SU-DHL-6 (cell line): ENCODE data around the gene STIMATE.

Experiments used
- H2AFZ ChIP-seq: fragments of 200-600 bp; sonication (generic); 2 replicates; pipeline ENCODE4 v1.6.1; 2014; ENCODE audit warnings: low read depth, mild to moderate bottlenecking, moderate library complexity, mixed read lengths, antibody characterized with exemption, low read length; ENCODE audit not compliant: severe bottlenecking
- H3F3A ChIP-seq: fragments of 200-600 bp; shearing (Covaris generic); 2 replicates; pipeline ENCODE4 v1.6.0; 2016; ENCODE audit warnings: antibody characterized with exemption, mild to moderate bottlenecking; ENCODE audit not compliant: insufficient read depth
- H3K27ac ChIP-seq: fragments of 200-600 bp; sonication (generic); 2 replicates; pipeline ENCODE4 v1.5.1; 2016; ENCODE audit warnings: low read depth, mild to moderate bottlenecking, low read length, moderate library complexity, mixed read lengths
- H3K27me3 ChIP-seq: fragments of 200-600 bp; sonication (generic), shearing (Covaris generic); 2 replicates; pipeline ENCODE4 v1.6.0; 2014; ENCODE audit warnings: mild to moderate bottlenecking, low read length
- H3K36me3 ChIP-seq: fragments of 200-600 bp; sonication (generic); 2 replicates; pipeline ENCODE4 v1.6.1; 2014; ENCODE audit warnings: mild to moderate bottlenecking, low read length, mixed read lengths
- H3K4me2 ChIP-seq: fragments of 300-600, 200-600 bp; shearing (Covaris generic), sonication (generic); 2 replicates; pipeline ENCODE4 v1.6.0; 2014; ENCODE audit warnings: low read length, low read depth, mild to moderate bottlenecking; ENCODE audit not compliant: poor library complexity, severe bottlenecking
- H3K4me3 ChIP-seq: fragments of 200-600 bp; sonication (generic); 2 replicates; pipeline ENCODE4 v1.5.1; 2014; ENCODE audit warnings: antibody characterized with exemption, low read length, mild to moderate bottlenecking, mixed read lengths; ENCODE audit not compliant: insufficient read depth, poor library complexity, severe bottlenecking
- H3K79me2 ChIP-seq: fragments of 200-600 bp; sonication (generic); 2 replicates; pipeline ENCODE4 v1.6.1; 2014; ENCODE audit warnings: mild to moderate bottlenecking, low read length, moderate library complexity; ENCODE audit not compliant: insufficient read depth
- H3K9ac ChIP-seq: fragments of 200-600 bp; sonication (generic); 2 replicates; pipeline ENCODE4 v1.7.0; 2014; ENCODE audit warnings: mild to moderate bottlenecking, low read length
- H3K9me2 ChIP-seq: fragments of 200-600 bp; sonication (generic); replicated peaks from 2 replicates; pipeline ENCODE4 v1.6.1; 2014; ENCODE audit warnings: low read length; ENCODE audit not compliant: insufficient read depth
- H3K9me3 ChIP-seq: fragments of 200-600 bp; sonication (generic); 2 replicates; pipeline ENCODE4 v1.6.1; 2014; ENCODE audit warnings: low read length, mixed read lengths; ENCODE audit not compliant: insufficient read depth
- H4K20me1 ChIP-seq: fragments of 200-600 bp; sonication (generic); 2 replicates; pipeline ENCODE4 v1.6.1; 2014; ENCODE audit warnings: low read depth, mild to moderate bottlenecking, antibody characterized with exemption, low read length, moderate library complexity, mixed read lengths
- EZH2phosphoT487 ChIP-seq: fragments of 200-600 bp; sonication (generic), shearing (Covaris generic); conservative IDR thresholded peaks from 2 replicates; pipeline ENCODE4 v1.6.1; 2018; ENCODE audit warnings: mild to moderate bottlenecking, antibody characterized with exemption, low read length, moderate library complexity, mixed read lengths
- TF ChIP-seq, protein P1 (sequence below): fragments of 200-600 bp; sonication (generic); IDR thresholded peaks from one replicate; pipeline ENCODE4 v1.5.1; 2017; ENCODE audit warnings: antibody characterized with exemption, mild to moderate bottlenecking, low read length, moderate library complexity; ENCODE audit not compliant: insufficient read depth, poor library complexity, severe bottlenecking

STIMATE gene

DNA sequence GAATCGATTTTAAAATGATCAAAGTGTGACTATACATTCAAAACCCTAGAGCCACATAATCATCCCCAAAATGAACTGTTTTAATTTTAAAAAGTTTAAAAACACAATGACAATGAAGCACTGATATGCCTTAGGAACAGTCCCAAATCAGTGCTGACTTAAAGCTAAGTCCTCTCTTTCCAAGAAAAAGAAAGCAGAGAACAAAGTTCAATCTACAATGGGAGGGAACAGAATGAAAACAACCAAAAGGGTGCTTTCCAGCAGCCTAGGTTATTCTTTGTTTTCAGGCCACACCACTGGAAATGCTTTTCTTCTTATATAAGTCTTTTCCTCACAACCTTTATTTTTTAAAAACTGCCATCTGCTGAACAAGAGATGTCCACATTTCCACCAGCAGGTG lies 7.2 kb upstream of the STIMATE start:
- Histone ChIP-seq H3K9ac (no peak overlapping the region), H3K4me2 (no peak overlapping the region), H4K20me1 (no peaks in the 10 kb centered on the region), H3K36me3 (peaks cover 7% of the 10 kb centered on the region; the same call in 1 of the 2 replicates), H3K79me2 (no peaks in the 10 kb centered on the region), H3F3A (no peaks in the 10 kb centered on the region), H3K9me2 (no peaks in the 10 kb centered on the region), H3K27ac (no peak overlapping the region), H2AFZ (no peak overlapping the region), H3K27me3 (no peaks in the 10 kb centered on the region), H3K4me3 (no peak overlapping the region), H3K9me3 (no peaks in the 10 kb centered on the region)
- TF ChIP-seq, protein P1, sequence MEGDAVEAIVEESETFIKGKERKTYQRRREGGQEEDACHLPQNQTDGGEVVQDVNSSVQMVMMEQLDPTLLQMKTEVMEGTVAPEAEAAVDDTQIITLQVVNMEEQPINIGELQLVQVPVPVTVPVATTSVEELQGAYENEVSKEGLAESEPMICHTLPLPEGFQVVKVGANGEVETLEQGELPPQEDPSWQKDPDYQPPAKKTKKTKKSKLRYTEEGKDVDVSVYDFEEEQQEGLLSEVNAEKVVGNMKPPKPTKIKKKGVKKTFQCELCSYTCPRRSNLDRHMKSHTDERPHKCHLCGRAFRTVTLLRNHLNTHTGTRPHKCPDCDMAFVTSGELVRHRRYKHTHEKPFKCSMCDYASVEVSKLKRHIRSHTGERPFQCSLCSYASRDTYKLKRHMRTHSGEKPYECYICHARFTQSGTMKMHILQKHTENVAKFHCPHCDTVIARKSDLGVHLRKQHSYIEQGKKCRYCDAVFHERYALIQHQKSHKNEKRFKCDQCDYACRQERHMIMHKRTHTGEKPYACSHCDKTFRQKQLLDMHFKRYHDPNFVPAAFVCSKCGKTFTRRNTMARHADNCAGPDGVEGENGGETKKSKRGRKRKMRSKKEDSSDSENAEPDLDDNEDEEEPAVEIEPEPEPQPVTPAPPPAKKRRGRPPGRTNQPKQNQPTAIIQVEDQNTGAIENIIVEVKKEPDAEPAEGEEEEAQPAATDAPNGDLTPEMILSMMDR, result no peak
- no peak for TF ChIP-seq EZH2phosphoT487

GRCh38 chr3:52904000-52904399 lies 6.7 kb upstream of the STIMATE start:
- Histone ChIP-seq H3K4me3 (no peak overlapping the region), H3K27ac (no peak overlapping the region), H2AFZ (no peak overlapping the region), H3K9me2 (no peaks in the 10 kb centered on the region), H3K9ac (no peak overlapping the region), H3K9me3 (no peaks in the 10 kb centered on the region), H4K20me1 (no peaks in the 10 kb centered on the region), H3F3A (no peaks in the 10 kb centered on the region), H3K79me2 (no peaks in the 10 kb centered on the region), H3K4me2 (no peak overlapping the region), H3K27me3 (no peaks in the 10 kb centered on the region), H3K36me3 (peaks cover 7% of the 10 kb centered on the region; the same call in 1 of the 2 replicates)
- TF ChIP-seq EZH2phosphoT487, result no peak
- TF ChIP-seq, protein P1, result no peak

DNA sequence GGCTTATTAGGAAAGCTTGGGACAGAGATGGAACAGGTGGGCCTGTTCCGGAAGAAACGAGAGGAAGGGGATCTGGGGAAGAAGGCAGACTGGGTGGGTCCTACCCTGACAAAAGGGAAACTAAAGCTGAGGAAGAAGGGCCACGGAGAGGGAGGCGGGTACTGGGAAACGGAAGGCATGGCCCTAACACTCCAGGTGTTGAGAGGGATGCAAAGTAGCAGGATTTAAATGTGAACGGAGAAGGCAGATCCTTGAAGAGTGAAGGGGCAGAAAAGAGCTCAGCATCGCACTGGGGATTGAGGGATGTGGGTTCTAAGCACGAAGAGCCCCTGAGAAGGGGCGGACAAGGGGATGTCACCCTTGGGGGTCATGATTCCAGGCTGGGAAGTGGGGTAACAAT lies 735 bp downstream of the STIMATE start:
- Histone ChIP-seq H3K79me2 (no peaks in the 10 kb centered on the region), H3K27me3 (no peaks in the 10 kb centered on the region), H2AFZ (peak overlapping the region; percentile 78), H3K36me3 (no peaks in the 10 kb centered on the region), H4K20me1 (no peaks in the 10 kb centered on the region), H3K27ac (no peak overlapping the region), H3K4me2 (peak overlapping the region; percentile 80), H3K4me3 (peak overlapping the region; percentile 75), H3K9me3 (no peaks in the 10 kb centered on the region), H3F3A (no peaks in the 10 kb centered on the region), H3K9ac (peak overlapping the region; percentile 73), H3K9me2 (no peaks in the 10 kb centered on the region)
- TF ChIP-seq, protein P1, result no peak
- no peak for TF ChIP-seq EZH2phosphoT487
